ENCODE results near the gene CD247.
A peak's percentile ranks its signal among the peaks of the same experiment; 100 is the strongest.

CD247 gene

GRCh38 chr1:167512046-167512654 is 6.2 kb downstream of the CD247 start:
- no peak for DNase-seq (ENCODE audit: low read depth in 2 of 2)

DNA sequence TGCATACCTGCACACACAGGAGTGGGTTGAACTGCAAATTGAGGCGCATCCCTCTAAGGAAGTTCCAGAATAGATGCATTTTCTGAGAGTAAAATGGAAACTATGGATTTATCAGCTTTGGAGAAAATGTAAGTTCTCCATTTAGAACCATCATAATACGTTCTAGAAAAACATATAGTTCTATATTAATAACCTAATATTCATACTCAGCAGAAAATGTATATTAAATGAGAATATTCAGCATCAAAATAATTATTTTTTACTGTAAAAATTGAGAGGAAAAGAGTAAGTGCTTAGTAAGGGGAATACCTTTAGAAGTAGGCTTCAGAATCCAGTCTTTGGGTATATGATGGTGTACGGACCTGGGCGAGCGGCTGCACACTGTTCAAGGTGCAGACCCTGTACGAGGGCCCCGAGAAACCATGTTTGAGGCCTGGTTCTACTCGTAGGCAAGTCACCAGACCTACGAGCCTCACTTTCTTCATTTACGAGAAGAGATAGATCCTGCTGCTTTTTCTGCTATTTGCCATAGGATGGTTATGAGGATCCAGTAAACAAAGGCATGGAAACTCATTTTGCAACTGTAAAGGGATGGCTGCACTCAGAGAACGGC is 6.8 kb downstream of the CD247 start:
- DNase-seq (ENCODE audit: low read depth in 2 of 2) = no peak

- no peak for DNase-seq (ENCODE audit: low read depth in 2 of 2)
Observed at GRCh38 chr1:167510881-167511280, 7.4 kb downstream of the CD247 start.

DNA sequence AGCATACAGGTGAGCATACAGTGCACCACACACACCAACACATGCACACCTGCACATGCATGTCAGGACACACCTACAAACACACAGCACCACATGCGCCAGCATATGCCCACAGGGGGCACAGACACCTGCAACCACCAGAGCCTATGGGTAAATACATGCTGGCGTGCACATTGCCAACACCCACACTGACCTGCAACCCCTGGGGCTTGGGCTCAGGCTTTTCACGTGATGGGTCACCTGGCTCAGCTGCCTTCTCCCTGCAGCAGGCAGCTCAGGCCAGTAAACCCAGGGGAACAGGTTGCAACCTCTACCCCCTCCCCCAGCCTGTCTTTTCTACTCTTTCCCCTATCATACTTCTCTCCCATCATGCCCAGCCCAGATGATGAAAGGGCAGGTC is 8.1 kb downstream of the CD247 start:
- no peak for DNase-seq (ENCODE audit: low read depth in 2 of 2)

DNA sequence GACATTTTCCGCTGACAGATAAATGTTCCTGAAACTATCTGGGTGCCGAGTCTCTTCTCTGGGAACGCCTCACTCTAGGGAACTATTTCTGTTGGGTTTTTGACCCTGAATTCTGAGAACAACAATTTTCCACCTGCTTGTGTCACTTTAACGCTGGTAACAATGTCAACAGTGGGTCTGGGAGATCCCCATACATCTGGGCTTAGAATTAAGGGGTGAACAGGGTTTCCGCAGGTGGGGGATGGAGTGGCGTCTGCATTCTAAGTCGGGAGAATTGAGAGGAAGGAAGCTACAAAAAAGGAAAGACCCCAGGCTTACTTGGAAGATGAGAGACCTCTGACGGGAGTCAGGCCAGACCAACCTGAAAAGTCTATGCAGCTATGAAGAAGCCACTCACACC is 8.7 kb downstream of the CD247 start:
- DNase-seq (ENCODE audit: low read depth in 2 of 2) = no peak

DNA sequence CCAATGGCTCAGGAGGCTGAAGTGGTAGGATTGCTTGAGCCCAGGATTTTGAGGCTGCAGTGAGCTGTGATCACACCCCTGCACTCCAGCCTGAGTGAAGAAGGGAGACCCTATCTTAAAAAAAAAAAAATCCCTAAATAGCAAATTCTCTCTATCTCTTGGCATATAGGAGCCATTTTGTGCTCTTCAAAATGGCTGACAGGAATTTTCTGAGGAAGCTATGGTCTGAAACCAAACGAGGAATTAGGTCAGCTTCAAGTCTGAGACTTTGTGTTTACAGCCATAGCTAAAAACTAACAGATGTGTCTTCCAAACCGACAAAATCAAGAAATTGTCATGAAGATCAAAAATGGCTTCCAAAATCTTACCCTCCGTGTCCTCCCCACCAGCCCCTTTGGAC is 10.6 kb downstream of the CD247 start:
- DNase-seq (ENCODE audit: low read depth in 2 of 2) = no peak

- DNase-seq (ENCODE audit: low read depth in 2 of 2) = no peak
Observed at GRCh38 chr1:167504467-167504827, 13.9 kb downstream of the CD247 start.

DNA sequence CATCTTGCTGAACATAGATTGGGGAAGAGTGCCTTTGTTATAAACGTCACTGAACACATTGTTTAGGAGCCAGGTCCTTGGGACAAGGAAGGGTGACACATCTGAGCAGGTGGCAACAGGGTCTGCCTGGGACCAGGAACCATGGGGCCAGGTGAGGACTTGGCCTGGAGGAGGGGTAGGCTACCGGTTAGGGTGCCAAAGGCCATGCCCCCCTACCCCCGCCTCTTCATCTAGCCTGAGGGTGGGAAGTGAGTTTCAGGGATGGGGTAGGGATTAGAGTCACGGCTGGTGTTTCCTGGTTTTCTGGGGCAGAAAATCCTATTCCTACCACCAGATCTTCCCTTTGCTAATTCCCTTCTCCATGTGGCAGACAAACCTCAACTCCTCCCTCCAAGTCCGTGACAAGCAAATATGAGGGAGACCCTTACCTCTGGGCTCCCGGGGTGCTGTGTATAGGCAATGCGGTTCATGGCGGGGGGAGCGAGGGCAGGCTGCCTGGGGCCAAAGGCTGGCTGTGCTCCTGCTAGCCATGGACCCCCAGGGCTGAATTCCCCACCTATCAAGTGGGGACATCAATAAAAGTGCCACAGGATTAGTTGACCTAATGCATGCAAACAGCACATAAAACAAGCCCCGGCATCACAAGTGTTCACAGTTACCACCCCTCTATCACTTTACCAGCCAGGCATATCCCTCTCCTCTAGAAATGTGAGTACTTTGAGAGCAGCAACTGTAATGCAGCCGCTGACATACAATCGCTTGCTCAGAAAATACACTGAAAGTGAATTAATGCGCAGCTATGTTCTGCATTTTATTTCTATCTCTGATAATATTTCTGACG is 14.5 kb downstream of the CD247 start:
- DNase-seq (ENCODE audit: low read depth in 2 of 2) = no peak

DNA sequence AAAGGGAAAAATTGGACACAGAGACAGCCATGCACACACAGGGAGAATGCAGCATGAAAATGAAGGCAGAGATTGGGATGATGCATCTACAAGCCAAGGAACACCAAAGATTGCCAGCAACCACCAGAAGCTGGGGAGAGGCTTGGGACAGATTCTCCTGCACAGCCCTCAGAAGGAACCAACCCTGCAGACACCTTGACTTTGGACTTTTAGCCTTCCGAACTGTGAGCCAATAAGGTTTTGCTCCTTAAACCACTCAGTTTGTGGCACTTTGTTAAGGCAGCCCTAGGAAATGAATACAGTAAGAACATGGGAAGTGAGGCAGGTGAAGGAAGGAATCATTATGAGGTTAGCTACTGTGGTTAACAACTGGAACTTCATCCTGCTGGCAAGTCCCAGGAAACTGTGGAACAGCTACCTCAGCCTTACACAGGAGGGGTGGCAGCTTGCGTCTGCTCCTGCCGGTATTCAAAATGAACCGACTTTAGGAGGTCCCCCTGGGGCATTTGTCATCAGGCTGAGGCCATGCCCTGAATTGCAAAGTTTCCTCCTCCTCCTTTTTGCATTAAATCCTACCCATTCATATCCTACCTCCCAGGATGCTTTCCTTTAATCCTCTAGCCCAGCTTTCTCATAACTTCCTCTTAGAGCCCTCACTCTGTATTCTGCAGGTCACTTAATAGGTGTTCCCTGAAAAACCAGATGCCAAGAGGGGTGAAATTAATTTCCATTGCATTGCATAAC is 15.4 kb downstream of the CD247 start:
- no peak for DNase-seq (ENCODE audit: low read depth in 2 of 2)

- no peak for DNase-seq (ENCODE audit: low read depth in 2 of 2)
Observed at GRCh38 chr1:167502192-167502551, 16.2 kb downstream of the CD247 start.

DNA sequence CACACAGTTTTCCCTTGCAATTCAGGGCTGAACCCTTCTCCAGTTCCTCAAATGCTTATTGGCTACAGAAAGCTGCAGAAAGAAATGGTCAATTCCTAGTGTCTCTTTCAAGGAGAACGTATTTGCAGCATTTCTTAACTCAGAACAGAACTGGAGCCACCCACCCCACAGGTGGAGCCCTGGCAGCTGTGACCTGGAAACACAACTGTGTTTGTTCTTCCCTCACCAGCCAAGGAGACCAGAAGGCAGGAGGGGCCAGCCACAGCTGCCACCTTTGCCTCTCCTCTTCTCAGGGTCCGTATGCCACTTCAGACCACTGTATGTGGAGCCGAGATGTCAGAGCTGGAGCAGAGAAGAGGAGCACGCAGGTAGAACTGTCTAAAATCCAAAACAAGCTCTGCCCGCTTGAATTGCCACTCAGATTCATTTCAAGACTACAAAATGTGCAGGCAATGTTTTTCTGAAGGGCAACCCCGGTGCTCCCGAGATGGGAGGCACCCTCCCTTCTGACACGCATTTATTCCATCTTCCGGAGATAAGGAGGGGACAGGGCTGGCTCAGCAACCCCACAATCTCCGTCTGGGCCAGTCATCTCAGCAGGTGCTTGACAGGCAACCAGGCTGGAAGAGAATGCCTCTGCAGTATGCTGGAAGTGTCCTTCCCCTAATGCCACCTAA is 16.7 kb downstream of the CD247 start:
- peak in 1 of 2 donors; percentile 66 for DNase-seq (ENCODE audit: low read depth in 2 of 2)

GRCh38 chr1:167500283-167500860 is 18.0 kb downstream of the CD247 start:
- DNase-seq (ENCODE audit: low read depth in 2 of 2) = no peak

DNA sequence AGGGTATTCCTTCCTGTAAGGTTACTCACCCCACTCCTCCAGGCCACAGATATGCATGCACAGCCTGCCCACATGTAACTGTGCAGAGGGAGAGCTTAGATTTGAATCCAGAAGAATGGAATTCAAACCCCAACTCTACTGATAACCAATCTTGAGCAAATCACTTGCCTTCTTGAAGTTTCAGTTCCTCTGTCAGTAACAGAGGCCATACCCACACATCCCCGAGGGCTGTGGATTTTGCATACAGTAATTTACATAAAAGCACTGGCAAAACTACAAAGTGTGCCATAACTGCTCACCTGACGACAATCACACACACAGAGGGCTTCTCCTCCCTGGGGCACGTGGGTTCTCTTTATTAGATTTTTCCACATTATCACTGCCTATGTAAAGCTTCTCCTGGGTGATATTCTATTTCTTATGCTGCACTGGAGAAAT is 18.6 kb downstream of the CD247 start:
- DNase-seq (ENCODE audit: low read depth in 2 of 2) = no peak

GRCh38 chr1:167499106-167499505 is 19.2 kb downstream of the CD247 start:
- no peak for DNase-seq (ENCODE audit: low read depth in 2 of 2)

DNA sequence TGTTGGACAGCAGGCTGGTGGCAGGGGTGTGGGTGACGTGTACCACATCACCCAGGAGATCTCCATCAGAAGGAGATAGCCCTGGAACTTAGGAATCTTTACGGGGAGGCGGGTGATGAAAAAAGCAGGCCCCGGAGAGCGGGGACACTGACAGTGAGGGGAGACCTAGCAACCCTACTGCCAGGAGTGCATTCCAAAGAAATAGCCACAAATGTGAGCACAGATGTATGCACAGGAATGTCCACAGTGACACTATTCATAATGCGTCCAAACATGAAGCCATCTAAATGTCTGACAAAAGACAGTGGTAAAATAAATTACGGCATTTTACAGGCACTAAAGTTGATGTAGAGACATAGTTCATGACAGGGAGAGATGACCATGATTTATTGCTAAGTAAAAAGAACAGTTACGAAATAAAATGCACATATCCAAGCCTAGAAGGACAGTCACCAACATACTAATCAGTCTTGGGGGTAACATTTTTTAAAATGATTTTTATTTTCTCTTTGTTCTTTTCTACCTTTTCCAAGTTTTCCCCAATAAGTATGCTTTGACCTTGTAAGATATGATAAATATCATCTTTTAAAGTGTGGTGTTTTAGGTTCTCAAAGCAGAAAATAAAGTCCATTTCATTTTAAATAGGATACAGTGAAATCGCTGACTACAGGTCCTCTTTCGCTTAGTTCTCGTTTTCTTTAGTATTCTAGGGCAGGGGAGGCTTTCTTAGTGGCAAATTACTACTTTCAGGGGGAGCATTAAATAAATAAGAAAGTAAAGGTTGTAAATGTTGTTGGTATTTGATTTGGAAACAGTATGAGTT is 21.3 kb downstream of the CD247 start:
- DNase-seq (ENCODE audit: low read depth in 2 of 2) = no peak

DNA sequence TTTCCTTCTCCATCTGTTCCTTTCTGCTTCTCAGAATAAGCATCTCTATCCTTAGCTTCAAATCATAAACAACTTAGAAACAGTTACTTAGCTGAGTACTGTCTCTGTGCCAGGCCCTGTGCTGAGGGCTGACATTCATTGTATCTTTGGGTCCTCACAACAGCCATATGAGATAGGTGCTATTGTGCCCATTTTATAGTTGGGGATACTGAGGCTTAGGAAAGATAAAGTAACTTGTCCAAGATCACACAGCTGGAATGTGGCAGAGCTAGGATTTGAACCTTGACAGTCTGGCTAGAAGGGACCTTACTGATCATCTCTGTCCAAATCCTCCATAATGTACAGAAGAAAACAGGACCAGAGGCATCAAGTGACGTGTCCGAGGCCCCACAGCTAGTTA is 25.0 kb downstream of the CD247 start:
- DNase-seq (ENCODE audit: low read depth in 2 of 2) = no peak

GRCh38 chr1:167492481-167492910 is 25.8 kb downstream of the CD247 start:
- no peak for DNase-seq (ENCODE audit: low read depth in 2 of 2)

GRCh38 chr1:167491586-167492461 is 26.5 kb downstream of the CD247 start:
- peak in 1 of 2 donors; percentile 49 for DNase-seq (ENCODE audit: low read depth in 2 of 2)

GRCh38 chr1:167490765-167491164 is 27.6 kb downstream of the CD247 start:
- no peak for DNase-seq (ENCODE audit: low read depth in 2 of 2)

Measured in stimulated activated CD4-positive, alpha-beta T cell treated with anti-CD3 and anti-CD28 coated beads, Interleukin-4, amount 100 ng/mL, for 48 hours (primary cell).